ENCODE data around the gene GRIP1. TPM values are rescaled to one million over a fixed set of nuclear protein-coding genes. Genes with fewer than 3 reads are reported as not detected.

The GRIP1 gene, protein sequence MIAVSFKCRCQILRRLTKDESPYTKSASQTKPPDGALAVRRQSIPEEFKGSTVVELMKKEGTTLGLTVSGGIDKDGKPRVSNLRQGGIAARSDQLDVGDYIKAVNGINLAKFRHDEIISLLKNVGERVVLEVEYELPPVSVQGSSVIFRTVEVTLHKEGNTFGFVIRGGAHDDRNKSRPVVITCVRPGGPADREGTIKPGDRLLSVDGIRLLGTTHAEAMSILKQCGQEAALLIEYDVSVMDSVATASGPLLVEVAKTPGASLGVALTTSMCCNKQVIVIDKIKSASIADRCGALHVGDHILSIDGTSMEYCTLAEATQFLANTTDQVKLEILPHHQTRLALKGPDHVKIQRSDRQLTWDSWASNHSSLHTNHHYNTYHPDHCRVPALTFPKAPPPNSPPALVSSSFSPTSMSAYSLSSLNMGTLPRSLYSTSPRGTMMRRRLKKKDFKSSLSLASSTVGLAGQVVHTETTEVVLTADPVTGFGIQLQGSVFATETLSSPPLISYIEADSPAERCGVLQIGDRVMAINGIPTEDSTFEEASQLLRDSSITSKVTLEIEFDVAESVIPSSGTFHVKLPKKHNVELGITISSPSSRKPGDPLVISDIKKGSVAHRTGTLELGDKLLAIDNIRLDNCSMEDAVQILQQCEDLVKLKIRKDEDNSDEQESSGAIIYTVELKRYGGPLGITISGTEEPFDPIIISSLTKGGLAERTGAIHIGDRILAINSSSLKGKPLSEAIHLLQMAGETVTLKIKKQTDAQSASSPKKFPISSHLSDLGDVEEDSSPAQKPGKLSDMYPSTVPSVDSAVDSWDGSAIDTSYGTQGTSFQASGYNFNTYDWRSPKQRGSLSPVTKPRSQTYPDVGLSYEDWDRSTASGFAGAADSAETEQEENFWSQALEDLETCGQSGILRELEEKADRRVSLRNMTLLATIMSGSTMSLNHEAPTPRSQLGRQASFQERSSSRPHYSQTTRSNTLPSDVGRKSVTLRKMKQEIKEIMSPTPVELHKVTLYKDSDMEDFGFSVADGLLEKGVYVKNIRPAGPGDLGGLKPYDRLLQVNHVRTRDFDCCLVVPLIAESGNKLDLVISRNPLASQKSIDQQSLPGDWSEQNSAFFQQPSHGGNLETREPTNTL
- 18.4 TPM for total RNA-seq
- polyA plus RNA-seq (ENCODE audit: insufficient read depth, low read depth, low replicate concordance): 3.9 TPM
- long read RNA-seq, donor 1: 0 reads
- long read RNA-seq, donor 2, partial matches to known transcripts: 0 of 1 reads
- long read RNA-seq, donor 2, other reads (novel, unspliced or antisense): 0 of 1 reads
- long read RNA-seq, donor 3: 0 reads
- long read RNA-seq, donor 4: 0 reads
- long read RNA-seq, donor 5: 0 reads
- long read RNA-seq, donor 6, partial matches to known transcripts: 0 of 1 reads
- long read RNA-seq, donor 6, other reads (novel, unspliced or antisense): 0 of 1 reads
- long read RNA-seq, donor 7, partial matches to known transcripts: 1 of 9 reads
- long read RNA-seq, donor 7, other reads (novel, unspliced or antisense): 7 of 9 reads
- long read RNA-seq, donor 8: 0 reads
- long read RNA-seq, donor 9: 0 reads
- long read RNA-seq, donor 10, partial matches to known transcripts: 0 of 1 reads
- long read RNA-seq, donor 10, other reads (novel, unspliced or antisense): 0 of 1 reads

DNA sequence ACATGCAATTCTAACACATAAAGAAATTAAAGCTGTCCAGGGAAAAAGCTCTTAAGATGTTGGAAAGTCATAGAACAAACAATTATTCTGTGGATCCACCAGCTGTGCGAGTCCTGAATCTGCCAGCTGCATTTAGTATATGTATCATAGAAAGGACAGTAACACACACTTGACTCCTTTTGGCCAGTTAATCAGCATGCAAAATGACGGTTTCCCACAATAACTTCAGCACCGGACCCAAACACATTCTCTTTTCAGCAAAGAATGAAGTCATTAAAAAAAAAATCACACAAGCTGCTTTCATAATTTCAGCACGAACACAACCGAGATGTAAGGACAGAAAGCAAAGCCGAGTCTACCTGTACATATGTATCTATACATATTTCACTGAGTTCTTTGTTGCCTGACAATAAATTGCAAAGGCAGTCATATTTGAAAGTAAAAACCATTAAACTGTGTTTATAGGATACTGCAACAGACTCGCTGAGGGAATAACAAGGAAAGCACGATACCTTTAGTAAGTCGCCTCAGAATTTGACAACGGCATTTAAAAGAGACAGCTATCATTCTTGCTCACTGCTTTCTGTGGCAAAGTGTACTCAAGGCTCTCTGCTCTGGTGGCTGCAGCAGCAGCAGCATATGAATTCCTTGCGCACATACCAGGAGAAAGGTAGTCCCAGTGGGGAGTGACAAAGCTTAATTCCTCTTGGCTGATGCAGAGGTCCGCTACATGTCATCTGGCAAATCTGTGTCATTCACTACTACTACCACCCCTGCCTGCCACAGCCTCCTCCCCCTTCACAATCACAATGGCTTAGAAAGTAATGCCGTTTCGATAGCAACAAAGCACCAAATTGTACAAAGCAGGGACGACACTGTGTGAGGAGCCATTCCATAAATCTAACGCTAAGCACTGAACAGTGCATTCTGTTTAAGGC is at the start of gene GRIP1:
Gene GRIP1, minus strand, starts transcription at position 739 of the 938 bp plus-strand sequence. Its CDS starts 172 bp downstream, at position 567.
- no peaks in the 10 kb centered on the region for H3K27me3 ChIP-seq (ENCODE audit: control insufficient read depth, insufficient read depth, low read length)
- H3K27ac ChIP-seq (ENCODE audit: low read depth in 2 of 2, low read length in 2 of 2): no peak within 1 kb of the TSS
- FAIRE-seq: no peak
- no peak within 1 kb of the TSS for H3K9ac ChIP-seq (ENCODE audit: low read length in 3 of 3)
- intact Hi-C loops (cut with DNase I): no loop called here
- peaks cover 0 to 3% (median 0%) of the 10 kb centered on the region in 3 donors for H3K4me1 ChIP-seq (ENCODE audit: control insufficient read depth in 2 of 3, insufficient read depth in 2 of 3, low read depth in 1 of 3, low read length in 3 of 3)
- peak in 2 of 5 donors; percentile 9 to 20 for DNase-seq
- no peaks in the 10 kb centered on the region for H3K9me3 ChIP-seq (ENCODE audit: control insufficient read depth in 2 of 3, insufficient read depth in 1 of 3, low read length in 3 of 3)
- H3K36me3 ChIP-seq (ENCODE audit: control insufficient read depth in 2 of 3, insufficient read depth in 3 of 3, low read length in 3 of 3): no peaks in the 10 kb centered on the region
- peak within 1 kb of the TSS; percentile 0 to 40 (median 8) for H3K4me3 ChIP-seq (ENCODE audit: low read length in 3 of 3)
- TF ChIP-seq, protein P1, sequence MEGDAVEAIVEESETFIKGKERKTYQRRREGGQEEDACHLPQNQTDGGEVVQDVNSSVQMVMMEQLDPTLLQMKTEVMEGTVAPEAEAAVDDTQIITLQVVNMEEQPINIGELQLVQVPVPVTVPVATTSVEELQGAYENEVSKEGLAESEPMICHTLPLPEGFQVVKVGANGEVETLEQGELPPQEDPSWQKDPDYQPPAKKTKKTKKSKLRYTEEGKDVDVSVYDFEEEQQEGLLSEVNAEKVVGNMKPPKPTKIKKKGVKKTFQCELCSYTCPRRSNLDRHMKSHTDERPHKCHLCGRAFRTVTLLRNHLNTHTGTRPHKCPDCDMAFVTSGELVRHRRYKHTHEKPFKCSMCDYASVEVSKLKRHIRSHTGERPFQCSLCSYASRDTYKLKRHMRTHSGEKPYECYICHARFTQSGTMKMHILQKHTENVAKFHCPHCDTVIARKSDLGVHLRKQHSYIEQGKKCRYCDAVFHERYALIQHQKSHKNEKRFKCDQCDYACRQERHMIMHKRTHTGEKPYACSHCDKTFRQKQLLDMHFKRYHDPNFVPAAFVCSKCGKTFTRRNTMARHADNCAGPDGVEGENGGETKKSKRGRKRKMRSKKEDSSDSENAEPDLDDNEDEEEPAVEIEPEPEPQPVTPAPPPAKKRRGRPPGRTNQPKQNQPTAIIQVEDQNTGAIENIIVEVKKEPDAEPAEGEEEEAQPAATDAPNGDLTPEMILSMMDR (IDR thresholded peaks at IDR 0.05; ENCODE audit: borderline replicate concordance, extremely low read depth, insufficient read depth): no peak

DNA sequence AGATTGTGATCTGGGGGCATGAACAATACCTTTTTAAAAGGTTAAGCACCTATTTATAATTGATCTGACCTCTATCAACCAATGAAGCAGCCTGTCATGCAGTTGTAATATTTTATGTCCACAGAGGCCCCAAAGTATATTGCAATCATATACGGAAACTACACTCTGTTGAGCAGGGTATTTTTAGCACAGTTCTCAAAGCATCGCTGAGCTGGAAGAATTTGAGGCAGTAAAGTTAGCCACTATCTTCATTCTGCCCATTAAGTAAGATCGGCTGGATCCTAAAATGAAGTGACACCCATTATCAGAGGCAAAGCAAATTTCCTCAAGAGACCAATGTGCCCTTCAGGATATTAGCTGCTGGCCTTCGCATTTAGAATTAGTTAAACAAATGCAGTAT is 47.7 kb upstream of the GRIP1 start:
- no peaks in the 10 kb centered on the region for H3K27me3 ChIP-seq (ENCODE audit: control insufficient read depth, insufficient read depth, low read length)
- H3K4me1 ChIP-seq (ENCODE audit: control insufficient read depth in 2 of 3, insufficient read depth in 2 of 3, low read depth in 1 of 3, low read length in 3 of 3): no peaks in the 10 kb centered on the region
- FAIRE-seq: no peak
- H3K9ac ChIP-seq (ENCODE audit: low read length in 3 of 3): no peak overlapping the region
- peak in 2 of 5 donors; percentile 44 to 52 for DNase-seq
- H3K27ac ChIP-seq (ENCODE audit: low read depth in 2 of 2, low read length in 2 of 2): no peak overlapping the region
- H3K4me3 ChIP-seq (ENCODE audit: low read length in 3 of 3): no peak overlapping the region
- TF ChIP-seq, protein P1 (IDR thresholded peaks at IDR 0.05; ENCODE audit: borderline replicate concordance, extremely low read depth, insufficient read depth): no peak
- no peaks in the 10 kb centered on the region for H3K9me3 ChIP-seq (ENCODE audit: control insufficient read depth in 2 of 3, insufficient read depth in 1 of 3, low read length in 3 of 3)
- no peaks in the 10 kb centered on the region for H3K36me3 ChIP-seq (ENCODE audit: control insufficient read depth in 2 of 3, insufficient read depth in 3 of 3, low read length in 3 of 3)
- intact Hi-C loops (cut with DNase I): no loop called here
